Brain microvascular endothelial cell (primary cell): ENCODE results near the gene ITGA4.
A peak's percentile ranks its signal among the peaks of the same experiment; 100 is the strongest.

Experiments used
- DNase-seq: peaks from one replicate; pipeline ENCODE4 v3.0.0-alpha.2; 2020
- H3K27ac ChIP-seq: fragments of 250-450 bp; sonication (Bioruptor Pico); 2 replicates; pipeline ENCODE4 v1.5.1; 2020; ENCODE audit warnings: mild to moderate bottlenecking, moderate library complexity
- H3K27me3 ChIP-seq: fragments of 250-450 bp; sonication (Bioruptor Pico); replicated peaks from 2 replicates; pipeline ENCODE4 v1.5.1; 2020; ENCODE audit warnings: mild to moderate bottlenecking
- H3K36me3 ChIP-seq: fragments of 250-450 bp; sonication (Bioruptor Pico); replicated peaks from 2 replicates; pipeline ENCODE4 v1.5.1; 2020; ENCODE audit warnings: mild to moderate bottlenecking
- H3K4me3 ChIP-seq: 2 replicates; pipeline ENCODE4 v1.5.1; 2011; ENCODE audit warnings: low read depth, mild to moderate bottlenecking, control low read depth, low read length, moderate library complexity
- in situ Hi-C: cut with HindIII; loops from 2 replicates; pipeline ENCODE4 v1.10.0; 2017; ENCODE audit warnings: low sequenced_read_pairs, low pct_ligation_motif_present
- TF ChIP-seq, protein P1 (sequence below): IDR thresholded peaks from 2 replicates; pipeline ENCODE4 v1.5.1; 2011; ENCODE audit warnings: low read depth, mild to moderate bottlenecking, moderate library complexity, low read length, control low read depth, inconsistent platforms; ENCODE audit errors: missing control alignments

ITGA4 gene

GRCh38 chr2:181558371-181558770 is 101.2 kb downstream of the ITGA4 start:
- no peak overlapping the region for H3K27ac ChIP-seq

DNA sequence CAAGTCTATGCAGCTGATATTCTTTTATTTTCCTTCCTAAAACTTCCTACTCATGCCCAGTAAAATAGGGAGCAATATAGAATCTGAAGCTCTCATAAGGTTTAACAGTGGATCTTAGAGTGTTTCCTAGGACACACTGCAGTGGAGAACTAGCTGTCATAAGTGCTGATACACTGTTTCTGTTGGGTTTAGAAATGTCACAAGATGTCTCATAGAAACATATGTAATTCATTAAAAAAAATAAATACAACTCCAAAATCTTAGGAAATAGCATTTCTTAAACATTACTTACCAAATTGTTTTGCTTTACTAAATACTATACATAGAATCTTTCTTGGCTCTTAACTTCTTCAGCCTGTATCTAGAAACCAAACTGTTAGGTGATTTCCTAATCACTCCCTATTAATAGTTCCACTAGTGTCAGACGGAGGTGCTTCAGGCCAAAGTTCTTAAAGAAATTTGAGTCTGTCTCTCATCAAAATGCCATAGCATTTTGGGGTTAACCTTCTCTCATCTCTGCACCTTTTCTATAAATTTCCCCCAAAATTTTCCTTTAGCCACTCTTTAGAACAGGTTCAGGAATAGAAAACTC is 106.0 kb downstream of the ITGA4 start:
- Histone ChIP-seq H3K36me3 (no peaks in the 10 kb centered on the region), H3K27ac (no peak overlapping the region), H3K27me3 (no peaks in the 10 kb centered on the region), H3K4me3 (no peak overlapping the region)
- in situ Hi-C loops = no loop called here
- DNase-seq = no peak
- TF ChIP-seq, protein P1, sequence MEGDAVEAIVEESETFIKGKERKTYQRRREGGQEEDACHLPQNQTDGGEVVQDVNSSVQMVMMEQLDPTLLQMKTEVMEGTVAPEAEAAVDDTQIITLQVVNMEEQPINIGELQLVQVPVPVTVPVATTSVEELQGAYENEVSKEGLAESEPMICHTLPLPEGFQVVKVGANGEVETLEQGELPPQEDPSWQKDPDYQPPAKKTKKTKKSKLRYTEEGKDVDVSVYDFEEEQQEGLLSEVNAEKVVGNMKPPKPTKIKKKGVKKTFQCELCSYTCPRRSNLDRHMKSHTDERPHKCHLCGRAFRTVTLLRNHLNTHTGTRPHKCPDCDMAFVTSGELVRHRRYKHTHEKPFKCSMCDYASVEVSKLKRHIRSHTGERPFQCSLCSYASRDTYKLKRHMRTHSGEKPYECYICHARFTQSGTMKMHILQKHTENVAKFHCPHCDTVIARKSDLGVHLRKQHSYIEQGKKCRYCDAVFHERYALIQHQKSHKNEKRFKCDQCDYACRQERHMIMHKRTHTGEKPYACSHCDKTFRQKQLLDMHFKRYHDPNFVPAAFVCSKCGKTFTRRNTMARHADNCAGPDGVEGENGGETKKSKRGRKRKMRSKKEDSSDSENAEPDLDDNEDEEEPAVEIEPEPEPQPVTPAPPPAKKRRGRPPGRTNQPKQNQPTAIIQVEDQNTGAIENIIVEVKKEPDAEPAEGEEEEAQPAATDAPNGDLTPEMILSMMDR = no peak

More at GRCh38 chr2:181558371-181558770, 101.2 kb downstream of the ITGA4 start:
- no peaks in the 10 kb centered on the region for H3K36me3 ChIP-seq
- DNase-seq = no peak
- in situ Hi-C loops = no loop called here
- TF ChIP-seq, protein P1 = no peak
- no peak overlapping the region for H3K4me3 ChIP-seq
- H3K27me3 ChIP-seq = no peaks in the 10 kb centered on the region

DNA sequence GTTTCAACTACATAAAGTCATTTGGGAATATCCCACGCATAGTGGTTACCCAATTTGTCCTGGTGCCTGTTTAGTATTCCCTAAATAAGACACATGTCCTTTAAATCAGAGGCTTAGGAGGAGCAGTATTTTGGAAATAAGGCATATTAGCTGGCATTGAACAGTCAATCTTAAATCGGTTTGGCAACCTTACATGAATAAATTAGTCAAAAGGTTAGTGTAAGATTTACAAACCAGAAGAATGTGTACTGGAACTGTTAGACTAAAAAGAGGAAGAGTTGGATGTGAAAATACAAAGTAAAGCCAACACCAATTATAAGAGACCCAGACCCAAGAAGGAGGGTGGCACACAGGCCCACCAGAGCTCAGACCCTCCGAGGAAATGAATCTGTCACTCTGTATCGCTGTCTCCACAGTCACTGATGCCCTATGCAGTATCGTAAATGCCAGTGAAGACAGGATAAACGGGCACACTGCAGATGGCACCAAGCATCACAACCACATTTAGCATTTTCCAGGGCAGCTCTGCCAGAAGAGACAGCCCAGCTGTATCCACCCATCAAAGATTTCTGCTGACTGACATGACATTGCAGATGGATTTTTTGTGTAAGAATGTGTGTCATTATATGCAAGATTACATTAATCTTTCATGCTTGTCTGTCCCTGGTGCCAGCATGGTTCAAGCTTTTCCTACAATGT is 109.3 kb downstream of the ITGA4 start:
- Histone ChIP-seq H3K36me3 (no peaks in the 10 kb centered on the region), H3K4me3 (no peak overlapping the region), H3K27me3 (no peaks in the 10 kb centered on the region), H3K27ac (no peak overlapping the region)
- DNase-seq = no peak
- in situ Hi-C loops = no loop called here
- TF ChIP-seq, protein P1 = no peak

GRCh38 chr2:181570059-181570458 is 112.9 kb downstream of the ITGA4 start:
- in situ Hi-C loops = no loop called here
- no peak for DNase-seq
- H3K27me3 ChIP-seq = no peaks in the 10 kb centered on the region
- no peak overlapping the region for H3K27ac ChIP-seq
- TF ChIP-seq, protein P1 = no peak
- H3K4me3 ChIP-seq = no peak overlapping the region
- H3K36me3 ChIP-seq = no peaks in the 10 kb centered on the region

- Histone ChIP-seq H3K27me3 (no peaks in the 10 kb centered on the region), H3K36me3 (no peaks in the 10 kb centered on the region), H3K4me3 (no peak overlapping the region), H3K27ac (no peak overlapping the region)
- no peak for DNase-seq
- in situ Hi-C loops = no loop called here
- TF ChIP-seq, protein P1 = peak; percentile 28
Measured at GRCh38 chr2:181570833-181571661, 113.9 kb downstream of the ITGA4 start.
